NCI-H1105 treated with DMSO at 0.1 percent for 48 hours (cell line): ENCODE measurements around the gene SYT4.
"Not testable (repeated sequence)": the region's sequence is repeated elsewhere in the genome, so short reads cannot be mapped to it uniquely, and the experiment has no call there.

Experiments used
- DNase-seq: peaks from one replicate; lab custom pipeline; 2025; lab: John Stamatoyannopoulos, UW

The SYT4 gene

DNA sequence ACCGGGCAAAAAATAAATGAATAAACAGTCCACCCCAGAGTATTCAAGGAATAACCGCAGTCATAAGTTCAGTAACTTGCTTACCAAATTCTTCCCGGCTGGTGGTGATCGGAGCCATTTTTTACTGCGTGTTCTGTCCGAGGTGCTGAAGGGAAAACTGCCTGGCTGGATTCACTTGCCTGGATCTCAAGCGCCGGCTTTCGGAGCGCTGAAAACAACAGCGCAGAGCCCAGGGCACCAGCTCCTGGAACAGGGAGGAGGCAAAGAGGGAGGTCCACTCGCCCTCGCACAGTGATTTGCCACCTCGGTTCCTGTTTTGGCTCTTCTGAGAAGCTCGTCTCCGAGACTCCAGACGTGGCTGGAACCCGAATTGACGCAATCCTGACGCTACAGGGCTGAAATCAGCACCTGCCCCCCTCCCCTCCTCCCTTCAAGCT is at the start of gene SYT4:
SYT4 (minus strand) TSS at position 327 of the 437 bp plus-strand sequence; CDS start at position 118, 209 bp downstream.
- DNase-seq: peak; percentile 77

DNA sequence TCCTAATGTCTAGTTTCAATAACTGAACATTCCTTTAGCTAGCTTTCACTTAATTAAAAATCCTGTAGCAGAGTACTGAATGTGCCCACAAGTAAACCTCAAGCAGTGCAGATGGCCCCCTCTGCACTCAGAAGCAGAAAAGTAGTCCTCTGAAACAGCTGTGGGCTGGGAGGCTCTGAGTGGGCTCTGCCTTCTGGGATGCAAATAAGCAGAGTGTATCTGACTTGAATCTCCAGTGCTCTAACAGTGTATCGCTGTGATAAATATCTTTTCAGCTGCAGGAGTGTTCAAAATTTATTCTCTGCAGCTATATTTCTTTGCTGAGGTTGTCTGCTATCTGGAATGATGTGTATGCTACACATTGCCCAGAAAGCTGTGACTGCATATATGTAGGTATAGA is 44.8 kb upstream of the SYT4 start:
- DNase-seq: no peak

GRCh38 chr18:43314941-43315340 is 37.7 kb upstream of the SYT4 start:
- no peak for DNase-seq

DNA sequence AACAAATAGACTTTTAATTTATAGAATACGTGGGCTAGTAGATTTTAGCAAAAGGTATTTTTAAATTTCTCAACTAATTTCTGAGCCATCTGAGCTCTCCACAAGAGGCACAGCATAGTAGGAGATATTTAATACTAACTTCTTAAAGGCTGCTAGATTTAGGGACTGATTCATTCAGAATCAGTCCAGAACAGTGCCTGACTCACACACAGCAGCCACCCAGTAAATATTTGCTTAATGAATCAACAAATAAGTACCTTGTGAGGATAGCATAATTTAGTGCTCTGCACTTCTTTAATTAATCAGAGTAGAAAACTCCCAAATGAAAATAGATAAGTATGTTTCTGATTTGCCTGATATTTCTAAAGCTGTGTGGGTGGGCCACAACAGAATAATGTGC is 35.6 kb upstream of the SYT4 start:
- no peak for DNase-seq

- no peak for DNase-seq
These were observed 32.9 kb upstream of the SYT4 start for GRCh38 chr18:43310239-43310638.

GRCh38 chr18:43303376-43303775 is 26.1 kb upstream of the SYT4 start:
- no peak for DNase-seq

DNA sequence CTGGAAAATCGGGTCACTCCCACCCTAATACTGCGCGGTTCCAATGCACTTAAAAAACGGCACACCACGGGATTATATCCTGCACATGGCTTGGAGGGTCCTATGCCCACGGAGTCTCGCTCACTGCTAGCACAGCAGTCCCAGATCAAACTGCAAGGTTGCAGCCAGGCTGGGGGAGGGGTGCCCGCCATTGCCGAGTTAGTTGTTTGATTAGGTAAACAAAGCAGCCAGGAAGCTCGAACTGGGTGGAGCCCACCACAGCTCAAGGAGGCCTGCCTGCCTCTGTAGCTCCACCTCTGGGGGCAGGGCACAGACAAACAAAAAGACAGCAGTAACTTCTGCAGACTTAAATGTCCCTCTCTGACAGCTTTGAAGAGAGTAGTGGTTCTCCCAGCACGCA is 8.9 kb upstream of the SYT4 start:
- not testable (repeated sequence) for DNase-seq

- no peak for DNase-seq
These were observed 6.0 kb upstream of the SYT4 start for GRCh38 chr18:43283299-43283698.

- peak; percentile 98 for DNase-seq
These were observed 1.9 kb upstream of the SYT4 start for GRCh38 chr18:43279015-43279744.

GRCh38 chr18:43278355-43278754 is 1.1 kb upstream of the SYT4 start:
- DNase-seq: no peak

GRCh38 chr18:43276491-43276890 is 799 bp downstream of the SYT4 start:
- peak; percentile 35 for DNase-seq

GRCh38 chr18:43275546-43275945 is 1.7 kb downstream of the SYT4 start:
- no peak for DNase-seq

DNA sequence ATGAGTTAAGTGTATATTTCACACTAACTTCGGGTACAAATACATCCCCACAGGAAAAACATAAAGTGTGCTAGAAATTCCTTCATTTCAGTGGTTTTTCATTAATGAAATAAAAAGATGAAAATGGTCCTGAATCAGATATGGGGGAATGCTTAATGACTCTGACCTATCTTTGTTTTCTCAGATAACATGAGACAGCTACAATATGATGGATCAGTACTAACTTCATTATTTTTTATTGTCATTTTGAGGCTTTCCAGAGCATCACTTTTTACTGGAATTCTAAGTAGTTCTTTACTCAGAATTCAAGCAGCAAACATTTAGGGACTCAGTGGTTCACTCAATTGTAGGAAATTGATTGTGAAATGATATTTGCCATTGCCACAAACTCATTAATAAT is 2.8 kb downstream of the SYT4 start:
- DNase-seq: no peak

DNA sequence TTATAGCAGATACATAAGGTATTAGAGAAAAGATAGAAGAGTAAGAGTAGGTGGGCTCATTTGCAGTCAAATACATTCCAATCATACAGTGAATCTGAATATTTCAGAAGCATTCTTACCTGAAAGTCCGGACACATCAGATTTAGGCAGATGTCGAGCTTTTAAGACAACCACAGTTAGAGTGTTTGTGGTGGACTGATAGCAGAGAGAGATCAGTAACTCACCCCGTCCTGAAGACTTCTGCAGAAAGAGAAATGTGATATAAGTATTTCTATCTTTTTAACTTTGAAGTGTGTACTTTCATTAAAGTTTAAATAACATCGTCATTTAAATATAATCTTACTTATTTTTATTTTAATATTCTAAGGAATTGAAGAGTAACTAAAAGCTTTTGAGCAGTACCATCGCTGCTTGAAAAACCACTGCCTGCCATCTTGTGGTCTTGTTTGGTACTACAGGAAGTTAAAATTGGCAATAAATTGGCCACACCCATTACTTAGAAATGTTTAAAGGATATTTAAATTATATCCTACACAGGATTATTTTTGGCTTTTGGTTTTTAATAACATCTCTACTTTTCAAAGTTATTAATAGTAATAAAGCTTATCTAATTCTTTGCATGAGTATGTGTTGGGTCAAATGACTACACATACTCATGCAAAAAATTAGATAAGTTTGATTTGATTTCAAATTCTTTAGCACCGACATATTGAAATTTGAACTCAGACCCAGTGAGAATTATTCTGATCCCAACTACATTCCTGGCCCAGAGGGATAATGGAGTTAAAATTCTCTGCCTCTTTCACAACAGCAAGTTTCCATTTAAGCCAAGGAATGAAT is 5.5 kb downstream of the SYT4 start:
- peak; percentile 39 for DNase-seq

DNA sequence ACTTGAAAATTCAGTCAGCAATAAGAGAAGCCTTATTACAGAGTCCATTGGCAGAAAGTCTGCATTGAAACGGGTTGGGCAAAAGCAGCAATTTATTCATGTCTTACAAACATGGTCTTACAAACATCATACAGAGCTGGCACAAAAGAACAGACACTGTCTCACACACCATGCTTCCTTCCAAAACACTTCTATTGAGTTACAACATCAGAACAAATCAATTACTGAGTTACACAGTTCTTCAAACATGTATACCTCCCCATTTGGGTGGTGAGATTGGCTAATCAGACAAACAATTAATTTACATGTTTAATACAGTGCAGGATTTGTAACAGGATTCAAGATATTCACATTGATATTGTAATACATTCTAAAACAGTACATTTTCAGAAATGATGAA is 9.5 kb downstream of the SYT4 start:
- no peak for DNase-seq

DNA sequence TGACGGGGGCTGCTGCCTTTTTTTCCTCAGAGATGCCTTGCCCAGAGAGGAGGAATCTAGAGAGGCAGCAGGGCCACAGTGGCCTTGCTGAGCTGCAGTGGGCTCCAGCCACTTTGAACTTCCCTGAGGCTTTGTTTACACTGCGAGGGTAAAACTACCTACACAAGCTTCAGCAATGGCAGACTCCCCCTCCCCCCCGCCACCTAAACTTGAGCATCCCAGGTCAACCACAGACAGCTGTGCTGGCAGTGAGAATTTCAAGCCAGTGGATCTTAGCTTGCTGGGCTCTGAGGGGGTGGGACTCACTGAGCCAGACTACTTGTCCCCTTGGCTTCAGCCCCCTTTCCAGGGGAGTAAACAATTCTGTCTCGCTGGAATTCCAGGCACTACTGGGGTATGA is 11.8 kb downstream of the SYT4 start:
- DNase-seq: no peak

DNA sequence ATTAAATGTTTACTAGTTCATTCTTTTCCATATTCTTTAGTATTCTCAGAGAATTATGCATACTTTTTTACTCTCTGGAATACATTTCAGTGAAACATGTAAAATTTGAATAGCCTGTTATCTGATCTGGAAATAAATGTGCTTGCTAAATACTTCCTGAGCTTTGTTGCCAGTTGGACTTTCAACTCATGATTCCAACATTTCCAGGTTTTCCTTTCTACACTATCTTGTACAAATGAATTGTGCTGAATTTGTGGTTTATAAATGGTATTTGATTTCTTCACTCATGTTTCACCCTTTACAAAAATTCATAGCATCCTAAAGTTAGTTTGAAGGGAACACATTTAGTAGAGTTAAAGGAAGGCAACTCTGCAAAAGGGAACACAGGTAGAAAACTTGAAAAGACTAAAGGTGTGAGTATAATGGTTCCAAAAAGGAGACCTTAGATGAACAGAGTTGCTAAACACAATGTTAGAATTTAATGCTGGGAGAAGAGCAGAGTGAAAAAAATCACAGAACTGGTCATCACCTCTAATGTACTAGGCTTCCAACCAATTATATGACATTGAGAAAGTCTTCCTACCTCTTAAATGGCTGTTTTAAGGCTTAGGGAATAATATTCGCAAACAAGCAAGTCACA is 28.6 kb downstream of the SYT4 start:
- no peak for DNase-seq

GRCh38 chr18:43247944-43248343 is 29.3 kb downstream of the SYT4 start:
- no peak for DNase-seq

GRCh38 chr18:43238429-43238828 is 38.9 kb downstream of the SYT4 start:
- DNase-seq: no peak

GRCh38 chr18:43236921-43237320 is 40.4 kb downstream of the SYT4 start:
- DNase-seq: no peak

DNA sequence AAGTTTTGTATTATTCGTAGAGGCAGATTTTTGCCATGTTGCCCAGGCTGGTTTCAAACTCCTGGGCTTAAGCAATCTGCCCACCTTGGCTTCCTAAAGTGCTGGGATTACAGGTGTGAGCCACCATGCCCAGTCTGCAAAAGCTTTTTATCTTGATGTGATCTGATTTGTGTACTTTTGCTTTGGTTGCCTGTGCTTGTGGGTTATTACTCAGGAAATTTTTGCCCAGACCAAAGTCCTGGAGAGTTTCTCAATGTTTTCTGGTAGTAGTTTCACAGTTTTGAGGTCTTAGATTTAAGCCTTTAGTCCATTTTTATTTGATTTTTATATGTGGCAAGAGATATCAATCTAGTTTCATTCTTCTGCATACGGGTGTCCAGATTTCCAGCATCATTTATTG is 42.4 kb downstream of the SYT4 start:
- no peak for DNase-seq

DNA sequence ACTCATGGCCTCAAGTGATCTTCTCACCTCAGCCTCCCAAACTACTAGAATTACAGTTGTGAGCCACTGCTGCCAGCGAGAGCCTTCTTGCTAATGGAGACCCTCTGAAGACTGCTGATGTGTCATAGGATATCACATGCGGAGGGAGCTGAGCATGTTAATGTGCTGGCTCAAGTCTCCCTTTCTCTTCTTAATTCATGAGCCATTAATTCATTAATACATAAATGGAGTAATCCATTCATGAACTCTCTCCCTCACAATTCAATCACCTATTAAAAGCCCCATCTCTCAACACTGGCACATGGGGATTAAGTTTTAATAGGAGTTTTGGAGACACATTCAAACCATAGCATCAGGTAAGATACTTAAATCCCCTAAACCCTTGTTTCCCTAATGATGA is 54.8 kb downstream of the SYT4 start:
- DNase-seq: no peak

DNA sequence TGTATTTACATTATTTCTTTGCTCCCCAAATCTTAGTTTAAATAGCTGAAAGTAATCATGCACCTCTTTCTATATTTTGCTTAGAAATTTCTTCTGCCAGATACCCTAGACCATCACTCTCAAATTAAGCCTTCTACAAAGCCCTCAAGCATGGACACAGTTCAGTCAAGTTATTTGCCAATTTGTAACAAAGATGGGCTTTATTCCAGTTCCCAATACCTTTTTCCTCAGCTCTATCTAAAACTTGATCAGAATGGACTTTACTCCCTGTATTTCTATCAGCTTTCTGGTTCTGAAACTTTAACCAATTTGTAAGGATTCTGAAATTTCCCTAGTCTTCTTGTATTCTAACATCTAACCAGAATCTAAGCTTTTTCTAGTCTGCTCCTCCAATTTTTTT is 56.6 kb downstream of the SYT4 start:
- DNase-seq: no peak
